Stimulated activated CD8-positive, alpha-beta memory T cell treated with anti-CD3 and anti-CD28 coated beads, Interleukin-7, amount 100 ng/mL, for 1 hour (primary cell): ENCODE measurements around the gene ZFPM1.
"Not testable (repeated sequence)": the region's sequence is repeated elsewhere in the genome, so short reads cannot be mapped to it uniquely, and the experiment has no call there.

Experiments used
- DNase-seq, 2 donors: peaks; one replicate each; pipeline ENCODE4 v3.0.0-alpha.2; 2020; ENCODE audit warnings: low read depth in 2 of 2

ZFPM1 gene

GRCh38 chr16:88464447-88465318 is 11.6 kb downstream of the ZFPM1 start:
- DNase-seq: no peak

- no peak for DNase-seq
Measured at GRCh38 chr16:88465387-88465983, 12.4 kb downstream of the ZFPM1 start.

GRCh38 chr16:88466175-88466862 is 13.2 kb downstream of the ZFPM1 start:
- DNase-seq: no peak

- DNase-seq: no peak
Measured at GRCh38 chr16:88466949-88467348, 13.9 kb downstream of the ZFPM1 start.

GRCh38 chr16:88467541-88467944 is 14.5 kb downstream of the ZFPM1 start:
- DNase-seq: no peak

GRCh38 chr16:88468275-88469129 is 15.4 kb downstream of the ZFPM1 start:
- no peak for DNase-seq

- no peak for DNase-seq
Measured at GRCh38 chr16:88469615-88470395, 16.7 kb downstream of the ZFPM1 start.

- DNase-seq: not testable (repeated sequence)
Measured at GRCh38 chr16:88470396-88470680, 17.3 kb downstream of the ZFPM1 start.

- DNase-seq: not testable (repeated sequence)
Measured at GRCh38 chr16:88470696-88471095, 17.6 kb downstream of the ZFPM1 start.

GRCh38 chr16:88471115-88471514 is 18.0 kb downstream of the ZFPM1 start:
- DNase-seq: no peak

- no peak for DNase-seq
Measured at GRCh38 chr16:88471575-88471974, 18.5 kb downstream of the ZFPM1 start.

- DNase-seq: no peak
Measured at GRCh38 chr16:88472069-88472468, 19.0 kb downstream of the ZFPM1 start.

- DNase-seq: no peak
Measured at GRCh38 chr16:88472637-88473205, 19.6 kb downstream of the ZFPM1 start.

GRCh38 chr16:88473666-88474534 is 20.8 kb downstream of the ZFPM1 start:
- DNase-seq: no peak

- no peak for DNase-seq
Measured at GRCh38 chr16:88475037-88475436, 22.0 kb downstream of the ZFPM1 start.

- DNase-seq: no peak
Measured at GRCh38 chr16:88476203-88476602, 23.1 kb downstream of the ZFPM1 start.

GRCh38 chr16:88476817-88477397 is 23.8 kb downstream of the ZFPM1 start:
- no peak for DNase-seq

GRCh38 chr16:88477631-88478519 is 24.8 kb downstream of the ZFPM1 start:
- DNase-seq: no peak
